GM12872 (cell line): ENCODE results near the gene AKAP6.

Experiments used
- CTCF ChIP-seq: IDR thresholded peaks from 3 replicates; pipeline ENCODE4 v1.5.1; 2011; ENCODE audit warnings: low read depth, mild to moderate bottlenecking, low read length, moderate library complexity; ENCODE audit not compliant: insufficient read depth

Gene AKAP6

GRCh38 chr14:32470161-32470715, 141.1 kb downstream of the AKAP6 start:
- no peak for TF ChIP-seq CTCF

- TF ChIP-seq CTCF: no peak
These were observed 142.1 kb downstream of the AKAP6 start for GRCh38 chr14:32471181-32471580.

- no peak for TF ChIP-seq CTCF
These were observed 143.0 kb downstream of the AKAP6 start for GRCh38 chr14:32472076-32472475.

GRCh38 chr14:32472512-32473463, 143.7 kb downstream of the AKAP6 start:
- no peak for TF ChIP-seq CTCF

- no peak for TF ChIP-seq CTCF
These were observed 144.4 kb downstream of the AKAP6 start for GRCh38 chr14:32473464-32473855.

- no peak for TF ChIP-seq CTCF
These were observed 145.5 kb downstream of the AKAP6 start for GRCh38 chr14:32474478-32475195.

GRCh38 chr14:32476532-32476931, 147.4 kb downstream of the AKAP6 start:
- TF ChIP-seq CTCF: no peak
